HG03060 (cell line): ENCODE results near the gene SMCO1.
"Not testable (repeated sequence)": the region's sequence is repeated elsewhere in the genome, so short reads cannot be mapped to it uniquely, and the experiment has no call there.

Experiments
- ATAC-seq: cut with Tn5 transposase; IDR thresholded peaks from one replicate; pipeline ENCODE4 v1.9.1; 2021; ENCODE audit warnings: low read depth, moderate number of reproducible peaks; ENCODE audit not compliant: unreplicated experiment

SMCO1 gene

GRCh38 chr3:196523841-196524240, 8.7 kb upstream of the SMCO1 start:
- ATAC-seq, result no peak

- ATAC-seq, result not testable (repeated sequence)
Observed at GRCh38 chr3:196521291-196521690, 6.1 kb upstream of the SMCO1 start.

- ATAC-seq, result no peak
Observed at GRCh38 chr3:196519718-196520082, 4.6 kb upstream of the SMCO1 start.

- no peak for ATAC-seq
Observed at GRCh38 chr3:196518966-196519717, 4.0 kb upstream of the SMCO1 start.

- ATAC-seq, result no peak
Observed at GRCh38 chr3:196517919-196518318, 2.8 kb upstream of the SMCO1 start.

GRCh38 chr3:196517162-196517800, 2.1 kb upstream of the SMCO1 start:
- ATAC-seq, result no peak

GRCh38 chr3:196514350-196514716, 813 bp downstream of the SMCO1 start:
- ATAC-seq, result no peak

- ATAC-seq, result no peak
Observed at GRCh38 chr3:196513697-196514349, 1.3 kb downstream of the SMCO1 start.

- not testable (repeated sequence) for ATAC-seq
Observed at GRCh38 chr3:196511646-196512425, 3.3 kb downstream of the SMCO1 start.

GRCh38 chr3:196511108-196511507, 4.0 kb downstream of the SMCO1 start:
- not testable (repeated sequence) for ATAC-seq

- ATAC-seq, result no peak
Observed at GRCh38 chr3:196506687-196507086, 8.5 kb downstream of the SMCO1 start.

GRCh38 chr3:196504556-196504955, 10.6 kb downstream of the SMCO1 start:
- no peak for ATAC-seq

- ATAC-seq, result not testable (repeated sequence)
Observed at GRCh38 chr3:196504077-196504398, 11.1 kb downstream of the SMCO1 start.

- ATAC-seq, result peak; percentile 74
Observed at GRCh38 chr3:196503196-196504076, 11.7 kb downstream of the SMCO1 start, which contains the start of gene RNF168. TSS of gene RNF168 (minus strand) at chr3:196503768. CDS start at chr3:196503173, 595 bp downstream.

GRCh38 chr3:196502775-196503195, 12.4 kb downstream of the SMCO1 start:
- ATAC-seq, result no peak

- no peak for ATAC-seq
Observed at GRCh38 chr3:196501316-196502044, 13.7 kb downstream of the SMCO1 start.

- ATAC-seq, result no peak
Observed at GRCh38 chr3:196499807-196500524, 15.2 kb downstream of the SMCO1 start.

- no peak for ATAC-seq
Observed at GRCh38 chr3:196499061-196499460, 16.1 kb downstream of the SMCO1 start.

- no peak for ATAC-seq
Observed at GRCh38 chr3:196498297-196498696, 16.8 kb downstream of the SMCO1 start.
